CD4-positive, alpha-beta memory T cell (primary cell): ENCODE data around the gene GZMH. TPM values are rescaled to one million over a fixed set of nuclear protein-coding genes. Genes with fewer than 3 reads are reported as not detected.

ENCODE experiments used
- CTCF ChIA-PET: fragments of 350-600 bp; sonication (Branson Sonifier 250); formaldehyde crosslinking; loops from one replicate; lab custom pipeline; 2021; ENCODE audit warnings: inconsistent platforms; ENCODE audit not compliant: partially characterized antibody; lab: Charles Lee
- POLR2A ChIA-PET: fragments of 350-600 bp; sonication (Branson Sonifier 250); formaldehyde crosslinking; loops from one replicate; lab custom pipeline; 2021; ENCODE audit not compliant: partially characterized antibody; lab: Charles Lee
- DNase-seq, 5 donors: peaks; one replicate each; pipeline versions ENCODE4 v3.0.0 to v3.0.0-alpha.2; 2020 to 2022; ENCODE audit warnings: mixed read lengths in 1 of 5
- H3K27ac ChIP-seq: one replicate; pipeline ENCODE4 v1.7.0; 2013; ENCODE audit warnings: low read depth, low read length
- H3K27me3 ChIP-seq: 2 replicates; pipeline ENCODE4 v1.7.0; 2013; ENCODE audit warnings: mild to moderate bottlenecking, low read length, moderate library complexity; ENCODE audit not compliant: insufficient read depth
- H3K36me3 ChIP-seq: 2 replicates; pipeline ENCODE4 v1.7.0; 2013; ENCODE audit warnings: mild to moderate bottlenecking, low read length, moderate library complexity; ENCODE audit not compliant: insufficient read depth
- H3K4me1 ChIP-seq: 2 replicates; pipeline ENCODE4 v1.7.0; 2013; ENCODE audit warnings: mild to moderate bottlenecking, low read length, moderate library complexity; ENCODE audit not compliant: insufficient read depth
- H3K4me3 ChIP-seq, 2 donors: one replicate each; pipeline ENCODE4 v1.7.0; 2013; ENCODE audit warnings: low read length in 2 of 2, mild to moderate bottlenecking in 1 of 2
- H3K9me3 ChIP-seq, 2 donors: one replicate each; pipeline ENCODE4 v1.7.0; 2013; ENCODE audit warnings: low read length in 2 of 2, control low read depth in 1 of 2; ENCODE audit not compliant: control insufficient read depth in 1 of 2
- H3K27ac Mint-ChIP-seq, 7 donors: one replicate each; pipeline ENCODE4 v1.8.0; 2020 to 2021; ENCODE audit warnings: mixed read lengths in 7 of 7, mild to moderate bottlenecking in 6 of 7, inconsistent platforms in 3 of 7, moderate library complexity in 3 of 7
- H3K27me3 Mint-ChIP-seq, 2 donors: one replicate each; pipeline ENCODE4 v1.8.0; 2020 to 2021; ENCODE audit warnings: mixed read lengths in 2 of 2
- H3K36me3 Mint-ChIP-seq, 2 donors: one replicate each; pipeline ENCODE4 v1.8.0; 2020 to 2021; ENCODE audit warnings: mixed read lengths in 2 of 2, inconsistent platforms in 1 of 2, mild to moderate bottlenecking in 1 of 2
- H3K4me1 Mint-ChIP-seq, 4 donors: one replicate each; pipeline ENCODE4 v1.8.0; 2020 to 2021; ENCODE audit warnings: mixed read lengths in 4 of 4, mild to moderate bottlenecking in 1 of 4
- H3K4me3 Mint-ChIP-seq, 8 donors: one replicate each; pipeline ENCODE4 v1.8.0; 2020 to 2021; ENCODE audit warnings: mixed read lengths in 8 of 8, mild to moderate bottlenecking in 7 of 8, moderate library complexity in 6 of 8, inconsistent platforms in 3 of 8
- H3K9me3 Mint-ChIP-seq, 8 donors: one replicate each; pipeline ENCODE4 v1.8.0; 2020 to 2021; ENCODE audit warnings: mixed read lengths in 8 of 8, mild to moderate bottlenecking in 5 of 8, inconsistent platforms in 3 of 8, moderate library complexity in 1 of 8
- intact Hi-C: fragments of 100-400 bp; cut with micrococcal nuclease; formaldehyde crosslinking; loops from one replicate; pipeline ENCODE4 v1.15.1; 2023
- polyA plus RNA-seq, 2 donors: library from polyadenylated mRNA; unstranded; fragments of 300-500 nt; fragmentation: Illumina TruSeq; gene quantifications; one replicate each; pipeline ENCODE4 v1.2.3, GENCODE V29; 2021
- total RNA-seq, 2 experiments: library from RNA; stranded (reverse); gene quantifications; one replicate each; pipeline ENCODE4 v1.2.3, GENCODE V29; 2021

The GZMH gene
- total and polyA plus RNA-seq, 4 experiments from 2014 or later = 0.63 to 8.1 TPM; not detected in 2

GRCh38 chr14:24632336-24632735 is 22.9 kb upstream of the GZMH start:
- H3K4me3 Mint-ChIP-seq = no peak overlapping the region
- peaks cover 0 to under 1% (median 0%) of the 10 kb centered on the region in 8 donors for H3K9me3 Mint-ChIP-seq
- no peaks in the 10 kb centered on the region for H3K36me3 ChIP-seq
- H3K4me1 ChIP-seq = no peaks in the 10 kb centered on the region
- H3K27ac Mint-ChIP-seq = peak overlapping the region in 1 of 7 donors; percentile 60
- H3K27ac ChIP-seq = no peak overlapping the region
- POLR2A ChIA-PET = no interaction called here
- H3K27me3 ChIP-seq = no peaks in the 10 kb centered on the region
- peaks cover under 1 to 8% (median 5%) of the 10 kb centered on the region in 4 donors for H3K4me1 Mint-ChIP-seq
- H3K36me3 Mint-ChIP-seq = no peaks in the 10 kb centered on the region
- no peak overlapping the region for H3K4me3 ChIP-seq
- intact Hi-C loops = no loop called here
- CTCF ChIA-PET = no interaction called here
- H3K27me3 Mint-ChIP-seq = peaks cover 0 to 2% of the 10 kb centered on the region in 2 donors
- no peak for DNase-seq
- H3K9me3 ChIP-seq = no peaks in the 10 kb centered on the region

- Mint-ChIP-seq H3K9me3 (peaks cover 0 to 1% (median 0%) of the 10 kb centered on the region in 8 donors), H3K4me3 (no peak overlapping the region), H3K4me1 (peaks cover 1 to 9% (median 5%) of the 10 kb centered on the region in 4 donors), H3K36me3 (no peaks in the 10 kb centered on the region), H3K27ac (no peak overlapping the region), H3K27me3 (peaks cover 0 to 2% of the 10 kb centered on the region in 2 donors)
- Histone ChIP-seq H3K9me3 (no peaks in the 10 kb centered on the region), H3K36me3 (no peaks in the 10 kb centered on the region), H3K4me3 (no peak overlapping the region), H3K27me3 (no peaks in the 10 kb centered on the region), H3K4me1 (no peaks in the 10 kb centered on the region), H3K27ac (no peak overlapping the region)
- DNase-seq = no peak
- intact Hi-C loops = no loop called here
- ChIA-PET CTCF (interaction anchor here (0.8 kb wide), 1 partner anchor 24 kb away, joined by 3 read pairs; no protein-coding TSS in a partner anchor), POLR2A (no interaction called here)
These were observed 22.4 kb upstream of the GZMH start for GRCh38 chr14:24631749-24632335.

GRCh38 chr14:24630872-24631477 is 21.5 kb upstream of the GZMH start:
- no peaks in the 10 kb centered on the region for H3K4me1 ChIP-seq
- H3K27ac ChIP-seq = no peak overlapping the region
- Mint-ChIP-seq H3K9me3 (peaks cover 0 to 1% (median 0%) of the 10 kb centered on the region in 8 donors), H3K4me3 (no peak overlapping the region), H3K36me3 (no peaks in the 10 kb centered on the region), H3K4me1 (peaks cover 1 to 9% (median 5%) of the 10 kb centered on the region in 4 donors), H3K27ac (no peak overlapping the region), H3K27me3 (peaks cover 0 to 2% of the 10 kb centered on the region in 2 donors)
- H3K27me3 ChIP-seq = no peaks in the 10 kb centered on the region
- H3K4me3 ChIP-seq = no peak overlapping the region
- no peak for DNase-seq
- intact Hi-C loops = no loop called here
- H3K9me3 ChIP-seq = no peaks in the 10 kb centered on the region
- H3K36me3 ChIP-seq = no peaks in the 10 kb centered on the region
- ChIA-PET CTCF (interaction anchor here (0.8 kb wide), 1 partner anchor 23 kb away, joined by 3 read pairs; no protein-coding TSS in a partner anchor), POLR2A (no interaction called here)

- peaks cover 1 to 9% (median 5%) of the 10 kb centered on the region in 4 donors for H3K4me1 Mint-ChIP-seq
- ChIA-PET CTCF (no interaction called here), POLR2A (no interaction called here)
- no peak overlapping the region for H3K4me3 Mint-ChIP-seq
- no peak overlapping the region for H3K27ac ChIP-seq
- peak overlapping the region in 1 of 7 donors; percentile 60 for H3K27ac Mint-ChIP-seq
- no peaks in the 10 kb centered on the region for H3K4me1 ChIP-seq
- H3K9me3 ChIP-seq = no peaks in the 10 kb centered on the region
- no peaks in the 10 kb centered on the region for H3K27me3 ChIP-seq
- DNase-seq = no peak
- H3K27me3 Mint-ChIP-seq = peaks cover 0 to 2% of the 10 kb centered on the region in 2 donors
- H3K9me3 Mint-ChIP-seq = peaks cover 0 to 1% (median 0%) of the 10 kb centered on the region in 8 donors
- H3K36me3 Mint-ChIP-seq = no peaks in the 10 kb centered on the region
- H3K4me3 ChIP-seq = no peak overlapping the region
- intact Hi-C loops = no loop called here
- no peaks in the 10 kb centered on the region for H3K36me3 ChIP-seq
These were observed 20.8 kb upstream of the GZMH start for GRCh38 chr14:24630087-24630871.

- no peak overlapping the region for H3K4me3 ChIP-seq
- H3K27me3 Mint-ChIP-seq = peaks cover 0 to 2% of the 10 kb centered on the region in 2 donors
- H3K36me3 ChIP-seq = no peaks in the 10 kb centered on the region
- intact Hi-C loops = no loop called here
- H3K9me3 ChIP-seq = no peaks in the 10 kb centered on the region
- H3K4me1 Mint-ChIP-seq = peaks cover 1 to 9% (median 5%) of the 10 kb centered on the region in 4 donors
- no peaks in the 10 kb centered on the region for H3K27me3 ChIP-seq
- peaks cover 0 to 4% (median 0%) of the 10 kb centered on the region in 8 donors for H3K9me3 Mint-ChIP-seq
- ChIA-PET POLR2A (no interaction called here), CTCF (no interaction called here)
- no peak overlapping the region for H3K27ac Mint-ChIP-seq
- no peak for DNase-seq
- H3K4me3 Mint-ChIP-seq = no peak overlapping the region
- no peaks in the 10 kb centered on the region for H3K36me3 Mint-ChIP-seq
- no peak overlapping the region for H3K27ac ChIP-seq
- no peaks in the 10 kb centered on the region for H3K4me1 ChIP-seq
These were observed 20.0 kb upstream of the GZMH start for GRCh38 chr14:24629521-24629920.

GRCh38 chr14:24613747-24614146 is 4.3 kb upstream of the GZMH start:
- Mint-ChIP-seq H3K27ac (peak overlapping the region in 1 of 7 donors; percentile 80), H3K36me3 (no peaks in the 10 kb centered on the region), H3K27me3 (no peaks in the 10 kb centered on the region), H3K4me1 (peaks cover 0 to 23% (median 7%) of the 10 kb centered on the region in 4 donors), H3K4me3 (no peak overlapping the region), H3K9me3 (peaks cover 0 to 5% (median 0%) of the 10 kb centered on the region in 8 donors)
- intact Hi-C loops = no loop called here
- ChIA-PET CTCF (no interaction called here), POLR2A (no interaction called here)
- H3K4me1 ChIP-seq = no peaks in the 10 kb centered on the region
- H3K36me3 ChIP-seq = no peaks in the 10 kb centered on the region
- H3K27me3 ChIP-seq = no peaks in the 10 kb centered on the region
- no peaks in the 10 kb centered on the region for H3K9me3 ChIP-seq
- DNase-seq = no peak
- H3K27ac ChIP-seq = no peak overlapping the region
- H3K4me3 ChIP-seq = no peak overlapping the region

GRCh38 chr14:24613241-24613640 is 3.8 kb upstream of the GZMH start:
- Histone ChIP-seq H3K27me3 (no peaks in the 10 kb centered on the region), H3K4me1 (no peaks in the 10 kb centered on the region), H3K9me3 (no peaks in the 10 kb centered on the region), H3K4me3 (no peak overlapping the region), H3K27ac (no peak overlapping the region), H3K36me3 (no peaks in the 10 kb centered on the region)
- ChIA-PET CTCF (no interaction called here), POLR2A (no interaction called here)
- intact Hi-C loops = no loop called here
- Mint-ChIP-seq H3K9me3 (peaks cover 0 to 5% (median 0%) of the 10 kb centered on the region in 8 donors), H3K27me3 (no peaks in the 10 kb centered on the region), H3K36me3 (no peaks in the 10 kb centered on the region), H3K4me3 (no peak overlapping the region), H3K27ac (peak overlapping the region in 1 of 7 donors; percentile 80), H3K4me1 (peaks cover 0 to 23% (median 7%) of the 10 kb centered on the region in 4 donors)
- no peak for DNase-seq
